B cell (primary cell): ENCODE data around the gene ITPR3. TPM values are rescaled to one million over a fixed set of nuclear protein-coding genes. Genes with fewer than 3 reads are reported as not detected.

Experiments used
- ATAC-seq: fragments of 200-7000 bp; cut with Tn5 transposase; one replicate; pipeline ENCODE4 v1.10.0; 2021; ENCODE audit warnings: low read depth, mild to moderate bottlenecking, moderate number of reproducible peaks, moderate library complexity
- CTCF ChIA-PET: fragments of 350-600 bp; sonication (Branson Sonifier 250); formaldehyde crosslinking; loops from one replicate; lab custom pipeline; 2021; ENCODE audit warnings: antibody characterized with exemption, inconsistent platforms; lab: Charles Lee
- POLR2A ChIA-PET: fragments of 350-600 bp; sonication (Branson Sonifier 250); formaldehyde crosslinking; loops from one replicate; lab custom pipeline; 2021; ENCODE audit warnings: antibody characterized with exemption; lab: Charles Lee
- DNase-seq: peaks from one replicate; pipeline ENCODE4 v3.0.0; 2013
- H2AFZ ChIP-seq: 2 replicates; pipeline ENCODE4 v1.6.1; 2012; ENCODE audit warnings: mild to moderate bottlenecking, low read depth, low read length; ENCODE audit not compliant: insufficient read depth, poor library complexity, severe bottlenecking
- H3K27ac ChIP-seq, 2 donors: 1 replicate in 1 of 2; 2 replicates in 1 of 2; pipeline ENCODE4 v1.5.1; 2012 to 2013; ENCODE audit warnings: low read length in 2 of 2, mild to moderate bottlenecking in 2 of 2, moderate library complexity in 1 of 2
- H3K27me3 ChIP-seq, 4 experiments: fragments of 200-600 bp in 1 of 4; sonication (generic) in 1 of 4; replicated peaks in 1 of 4; 1 replicate in 2 of 4; 2 replicates in 2 of 4; pipeline versions ENCODE4 v1.6.1 to v1.7.0; 2013 to 2016; ENCODE audit warnings: low read length in 3 of 4, mild to moderate bottlenecking in 2 of 4, mixed read lengths in 1 of 4, moderate library complexity in 1 of 4; ENCODE audit not compliant: insufficient read depth in 4 of 4, control insufficient read depth in 3 of 4; ENCODE audit errors: control extremely low read depth in 1 of 4
- H3K36me3 ChIP-seq, 2 experiments: replicated peaks in 1 of 2; 1 replicate in 1 of 2; 2 replicates in 1 of 2; pipeline versions ENCODE4 v1.6.1 to v1.7.1; 2013; ENCODE audit warnings: low read length in 1 of 2; ENCODE audit not compliant: insufficient read depth in 2 of 2, control insufficient read depth in 1 of 2; ENCODE audit errors: control extremely low read depth in 1 of 2, extremely low read depth in 1 of 2
- H3K4me1 ChIP-seq, 2 donors: fragments of 200-600 bp in 1 of 2; sonication (generic) in 1 of 2; 1 replicate in 1 of 2; 2 replicates in 1 of 2; pipeline versions ENCODE4 v1.5.1 to v1.6.1; 2013 to 2017; ENCODE audit warnings: low read length in 2 of 2; ENCODE audit not compliant: control insufficient read depth in 2 of 2, insufficient read depth in 2 of 2
- H3K4me2 ChIP-seq: replicated peaks from 2 replicates; pipeline ENCODE3; 2012; ENCODE audit warnings: mild to moderate bottlenecking, low read depth, low read length; ENCODE audit not compliant: poor library complexity, severe bottlenecking
- H3K4me3 ChIP-seq, 5 experiments: fragments of 200-600 bp in 1 of 5; sonication (generic) in 1 of 5; 1 replicate in 3 of 5; 2 replicates in 2 of 5; pipeline versions ENCODE4 v1.5.1 to v1.7.0; 2011 to 2016; ENCODE audit warnings: low read length in 4 of 5, mild to moderate bottlenecking in 4 of 5, low read depth in 2 of 5, control low read depth in 1 of 5, moderate library complexity in 1 of 5; ENCODE audit not compliant: insufficient read depth in 1 of 5; ENCODE audit errors: control extremely low read depth in 1 of 5, extremely low read depth in 1 of 5
- H3K79me2 ChIP-seq: fragments of 200-600 bp; sonication (generic); one replicate; pipeline ENCODE4 v1.6.0; 2016; ENCODE audit warnings: low read length; ENCODE audit not compliant: control insufficient read depth, insufficient read depth
- H3K9ac ChIP-seq: fragments of 200-600 bp; sonication (generic); 2 replicates; pipeline ENCODE4 v1.6.1; 2017; ENCODE audit warnings: mild to moderate bottlenecking, low read length, moderate library complexity
- H3K9me3 ChIP-seq, 3 donors: one replicate each; pipeline versions ENCODE4 v1.6.1 to v1.7.1; 2013; ENCODE audit warnings: low read length in 2 of 3; ENCODE audit not compliant: control insufficient read depth in 2 of 3, insufficient read depth in 1 of 3; ENCODE audit errors: control extremely low read depth in 1 of 3
- H4K20me1 ChIP-seq: 2 replicates; pipeline ENCODE4 v1.6.0; 2012; ENCODE audit warnings: mild to moderate bottlenecking, low read length; ENCODE audit not compliant: insufficient read depth, control insufficient read depth, poor library complexity, severe bottlenecking
- H3K27ac Mint-ChIP-seq: one replicate; pipeline ENCODE4 v1.8.0; 2021; ENCODE audit warnings: mixed read lengths
- H3K27me3 Mint-ChIP-seq: one replicate; pipeline ENCODE4 v1.8.0; 2021; ENCODE audit warnings: mixed read lengths
- H3K4me1 Mint-ChIP-seq: one replicate; pipeline ENCODE4 v1.8.0; 2021; ENCODE audit warnings: mixed read lengths
- H3K4me3 Mint-ChIP-seq: one replicate; pipeline ENCODE4 v1.8.0; 2021; ENCODE audit warnings: mixed read lengths
- H3K9me3 Mint-ChIP-seq: one replicate; pipeline ENCODE4 v1.8.0; 2022; ENCODE audit warnings: mixed read lengths; ENCODE audit not compliant: insufficient read depth
- EZH2 ChIP-seq: IDR thresholded peaks from 2 replicates; pipeline ENCODE4 v1.6.1; 2012; ENCODE audit warnings: borderline replicate concordance, low read depth, mild to moderate bottlenecking, moderate library complexity, low read length; ENCODE audit not compliant: insufficient read depth, poor library complexity, severe bottlenecking
- WGBS: methylation state at CpG from one replicate; pipeline ENCODE4 v1.1.5; 2013; ENCODE audit warnings: missing lambda C conversion rate; ENCODE audit not compliant: insufficient coverage; 5-methylcytosine and 5-hydroxymethylcytosine counted together
- intact Hi-C: fragments of 100-400 bp; cut with micrococcal nuclease; formaldehyde crosslinking; loops from one replicate; pipeline ENCODE4 v1.10.0; 2022
- polyA plus RNA-seq: library from polyadenylated mRNA; depleted of rRNA; stranded (reverse); fragments of >200 nt; gene quantifications from 2 replicates; pipeline ENCODE4 v1.2.3, GENCODE V29; 2012
- total RNA-seq, 2 donors: library from RNA; stranded (reverse); fragments of 120-200 nt in 1 of 2; gene quantifications; 1 replicate in 1 of 2; 2 replicates in 1 of 2; pipeline versions ENCODE4 v1.2.3 to v1.2.4, GENCODE V29; 2013 to 2022
- TF ChIP-seq, protein P1 (sequence below): fragments of 200-600 bp; IDR thresholded peaks from one replicate; pipeline ENCODE4 v1.8.0; 2022; ENCODE audit warnings: antibody characterized with exemption, mild to moderate bottlenecking

Gene ITPR3
- total and polyA plus RNA-seq, 2 donors (not counting 1 experiment from before 2014, with no cell fraction given): 61.9 to 67.6 TPM

DNA sequence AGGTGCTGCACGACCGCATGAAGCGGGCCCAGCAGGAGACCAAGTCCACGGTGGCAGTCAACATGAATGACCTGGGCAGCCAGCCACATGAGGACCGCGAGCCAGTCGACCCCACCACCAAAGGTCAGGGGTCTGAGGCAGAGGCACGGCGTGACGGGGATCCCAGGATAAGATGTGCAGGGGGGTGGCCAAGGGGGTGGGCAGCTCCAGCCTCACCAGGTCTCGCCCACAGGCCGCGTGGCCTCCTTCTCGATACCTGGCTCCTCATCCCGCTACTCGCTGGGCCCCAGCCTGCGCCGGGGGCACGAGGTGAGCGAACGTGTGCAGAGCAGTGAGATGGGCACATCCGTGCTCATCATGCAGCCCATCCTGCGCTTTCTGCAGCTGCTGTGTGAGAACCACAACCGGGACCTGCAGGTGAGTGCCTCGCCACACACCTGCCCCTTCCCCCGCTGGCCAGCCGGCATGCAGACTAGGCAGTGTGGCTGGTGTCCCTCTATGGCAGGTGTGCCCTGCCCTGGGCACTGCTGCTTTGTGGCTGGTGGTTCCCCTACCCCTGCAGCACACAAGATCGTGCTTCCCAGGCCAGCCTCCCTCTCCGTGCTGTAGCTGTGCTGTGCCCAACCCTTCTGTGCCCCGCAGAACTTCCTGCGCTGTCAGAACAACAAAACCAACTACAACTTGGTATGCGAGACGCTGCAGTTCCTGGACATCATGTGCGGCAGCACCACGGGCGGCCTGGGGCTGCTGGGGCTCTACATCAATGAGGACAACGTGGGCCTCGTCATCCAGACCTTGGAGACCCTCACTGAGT is 64.5 kb downstream of the ITPR3 start:
- no peaks in the 10 kb centered on the region for H3K4me1 Mint-ChIP-seq
- Histone ChIP-seq H3K79me2 (no peaks in the 10 kb centered on the region), H3K27ac (no peak overlapping the region), H3K4me2 (no peak overlapping the region), H3K4me1 (no peaks in the 10 kb centered on the region), H3K4me3 (no peak overlapping the region), H4K20me1 (no peaks in the 10 kb centered on the region), H3K27me3 (no peaks in the 10 kb centered on the region), H3K36me3 (peaks cover 0 to 80% of the 10 kb centered on the region in 2 experiments), H3K9ac (no peak overlapping the region), H2AFZ (no peak overlapping the region), H3K9me3 (no peaks in the 10 kb centered on the region)
- TF ChIP-seq, protein P1, sequence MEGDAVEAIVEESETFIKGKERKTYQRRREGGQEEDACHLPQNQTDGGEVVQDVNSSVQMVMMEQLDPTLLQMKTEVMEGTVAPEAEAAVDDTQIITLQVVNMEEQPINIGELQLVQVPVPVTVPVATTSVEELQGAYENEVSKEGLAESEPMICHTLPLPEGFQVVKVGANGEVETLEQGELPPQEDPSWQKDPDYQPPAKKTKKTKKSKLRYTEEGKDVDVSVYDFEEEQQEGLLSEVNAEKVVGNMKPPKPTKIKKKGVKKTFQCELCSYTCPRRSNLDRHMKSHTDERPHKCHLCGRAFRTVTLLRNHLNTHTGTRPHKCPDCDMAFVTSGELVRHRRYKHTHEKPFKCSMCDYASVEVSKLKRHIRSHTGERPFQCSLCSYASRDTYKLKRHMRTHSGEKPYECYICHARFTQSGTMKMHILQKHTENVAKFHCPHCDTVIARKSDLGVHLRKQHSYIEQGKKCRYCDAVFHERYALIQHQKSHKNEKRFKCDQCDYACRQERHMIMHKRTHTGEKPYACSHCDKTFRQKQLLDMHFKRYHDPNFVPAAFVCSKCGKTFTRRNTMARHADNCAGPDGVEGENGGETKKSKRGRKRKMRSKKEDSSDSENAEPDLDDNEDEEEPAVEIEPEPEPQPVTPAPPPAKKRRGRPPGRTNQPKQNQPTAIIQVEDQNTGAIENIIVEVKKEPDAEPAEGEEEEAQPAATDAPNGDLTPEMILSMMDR: no peak
- no peak for TF ChIP-seq EZH2
- intact Hi-C loops: no loop called here
- no peak overlapping the region for H3K4me3 Mint-ChIP-seq
- H3K9me3 Mint-ChIP-seq: no peaks in the 10 kb centered on the region
- ChIA-PET CTCF (interaction anchor here (0.8 to 1.2 kb wide), 2 partner anchors 15 to 96 kb away, joined by 3 to 4 read pairs; no protein-coding TSS in a partner anchor), POLR2A (no interaction called here)
- H3K27me3 Mint-ChIP-seq: no peaks in the 10 kb centered on the region
- WGBS: 96% methylated on average over 38 of the region's 38 CpGs
- DNase-seq (no peak), ATAC-seq (no peak)
- H3K27ac Mint-ChIP-seq: no peak overlapping the region
